Measurements from ENCODE around the gene CYP39A1.

Gene CYP39A1

DNA sequence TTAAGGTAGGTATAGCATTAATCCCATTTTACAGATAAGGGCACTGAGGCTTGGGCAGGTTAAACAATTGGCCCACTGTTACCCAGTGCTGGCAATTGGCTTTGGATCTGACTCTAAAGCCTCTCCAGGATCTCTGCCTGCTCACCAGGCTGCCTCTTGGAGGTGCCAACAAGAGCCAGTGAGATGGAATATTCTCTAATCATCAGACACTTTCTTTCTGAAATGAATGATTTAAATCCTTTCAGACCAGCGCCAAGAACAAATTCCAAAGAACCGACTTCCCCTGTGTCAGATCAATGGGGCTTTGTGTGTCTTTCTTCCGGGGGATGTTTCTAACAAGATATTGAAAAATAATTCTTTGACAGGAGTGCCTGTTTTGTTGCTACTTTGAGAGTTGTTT lies 23.6 kb downstream of the CYP39A1 start:
- H3K4me3 Mint-ChIP-seq: no peak overlapping the region
- H3K27me3 Mint-ChIP-seq: no peaks in the 10 kb centered on the region
- no peak overlapping the region for H3K27ac Mint-ChIP-seq
- peaks cover 6% of the 10 kb centered on the region for H3K4me1 Mint-ChIP-seq
- ATAC-seq (no peak), DNase-seq (no peak)
- no peaks in the 10 kb centered on the region for H3K9me3 Mint-ChIP-seq

DNA sequence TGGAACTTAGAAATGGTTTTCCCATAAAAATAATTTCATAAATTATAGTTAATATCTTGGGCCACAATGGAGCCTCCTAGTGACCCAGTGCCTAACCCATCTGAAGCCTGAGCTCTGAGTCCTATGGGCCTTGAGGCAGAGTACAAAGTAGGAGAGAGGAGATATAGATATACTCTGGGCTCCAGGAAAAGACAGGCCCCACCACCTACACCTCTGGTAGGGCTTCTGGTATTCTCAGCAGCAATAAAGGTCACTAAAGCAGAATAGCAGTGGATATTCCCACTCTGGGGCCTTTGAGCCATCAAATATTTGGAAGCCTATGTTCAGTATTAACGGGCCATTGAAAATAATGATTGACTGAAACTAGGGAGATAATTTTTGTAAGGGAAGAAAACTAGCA lies 24.1 kb downstream of the CYP39A1 start:
- DNase-seq: no peak
- H3K4me1 Mint-ChIP-seq: peaks cover 6% of the 10 kb centered on the region

DNA sequence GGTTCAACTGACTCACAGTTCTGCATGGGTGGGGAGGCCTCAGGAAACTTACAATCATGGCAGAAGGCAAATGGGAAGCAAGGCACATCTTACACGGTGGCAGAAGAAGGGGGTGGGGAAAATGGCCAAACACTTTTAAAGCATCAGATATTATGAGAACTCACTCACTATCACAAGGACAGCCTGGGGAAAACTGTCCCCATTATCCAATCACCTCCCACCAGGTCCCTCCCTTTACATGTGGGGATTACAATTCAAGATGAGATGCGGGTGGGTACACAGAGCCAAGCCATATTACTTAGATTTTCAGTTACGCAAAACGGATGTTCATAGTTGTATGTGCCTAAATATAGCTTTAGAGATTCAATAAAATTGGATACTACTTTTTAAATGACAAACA lies 25.6 kb downstream of the CYP39A1 start:
- no peaks in the 10 kb centered on the region for H3K9me3 Mint-ChIP-seq
- DNase-seq: no peak
- no peak overlapping the region for H3K27ac Mint-ChIP-seq
- H3K27me3 Mint-ChIP-seq: peaks cover 16% of the 10 kb centered on the region
- H3K4me1 Mint-ChIP-seq: peaks cover 6% of the 10 kb centered on the region
- no peak for ATAC-seq
- H3K4me3 Mint-ChIP-seq: no peak overlapping the region

More for the DNA sequence above, 24.1 kb downstream of the CYP39A1 start:
- H3K4me3 Mint-ChIP-seq: no peak overlapping the region
- no peak for ATAC-seq
- H3K27me3 Mint-ChIP-seq: peaks cover 2% of the 10 kb centered on the region
- H3K9me3 Mint-ChIP-seq: no peaks in the 10 kb centered on the region
- peak overlapping the region in 1 of 2 donors; percentile 7 for H3K27ac Mint-ChIP-seq

DNA sequence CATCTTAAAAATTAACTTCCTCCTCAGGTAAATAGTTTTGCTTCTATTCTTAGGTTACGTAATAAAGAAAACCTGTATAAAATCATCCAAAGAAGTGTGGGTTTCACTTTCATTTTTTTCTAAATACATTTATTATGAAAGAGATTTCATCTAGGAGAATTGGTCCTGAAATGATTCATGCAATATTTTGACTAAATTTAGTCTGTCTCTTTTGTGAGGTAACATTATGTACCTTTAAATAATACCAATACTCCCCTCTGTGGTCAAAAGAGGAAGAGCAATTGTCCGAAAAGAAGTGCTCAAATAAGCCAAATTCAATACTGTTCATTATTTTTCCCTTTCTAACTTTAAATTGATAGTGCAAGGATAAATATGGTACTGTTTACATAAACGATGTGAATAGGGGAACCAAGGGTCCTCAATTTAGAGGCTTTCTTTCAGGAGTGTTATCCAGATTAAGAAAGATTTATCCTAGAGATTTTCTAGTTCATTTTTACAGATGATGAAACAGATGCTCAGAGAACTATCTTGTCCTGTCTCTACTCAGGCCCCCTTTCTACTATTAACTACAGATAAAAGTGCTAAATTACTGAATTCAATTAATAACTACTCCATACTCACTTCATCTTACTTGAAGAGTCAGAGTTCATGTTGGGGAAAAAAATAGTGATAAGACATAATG lies 26.2 kb downstream of the CYP39A1 start:
- H3K27me3 Mint-ChIP-seq: peaks cover 16% of the 10 kb centered on the region
- peak overlapping the region; percentile 26 to 56 for H3K4me3 Mint-ChIP-seq
- H3K4me1 Mint-ChIP-seq: peaks cover 6% of the 10 kb centered on the region
- no peak for DNase-seq
- H3K27ac Mint-ChIP-seq: peak overlapping the region in 1 of 2 donors; percentile 31
- no peaks in the 10 kb centered on the region for H3K9me3 Mint-ChIP-seq
- peak; percentile 83 for ATAC-seq

DNA sequence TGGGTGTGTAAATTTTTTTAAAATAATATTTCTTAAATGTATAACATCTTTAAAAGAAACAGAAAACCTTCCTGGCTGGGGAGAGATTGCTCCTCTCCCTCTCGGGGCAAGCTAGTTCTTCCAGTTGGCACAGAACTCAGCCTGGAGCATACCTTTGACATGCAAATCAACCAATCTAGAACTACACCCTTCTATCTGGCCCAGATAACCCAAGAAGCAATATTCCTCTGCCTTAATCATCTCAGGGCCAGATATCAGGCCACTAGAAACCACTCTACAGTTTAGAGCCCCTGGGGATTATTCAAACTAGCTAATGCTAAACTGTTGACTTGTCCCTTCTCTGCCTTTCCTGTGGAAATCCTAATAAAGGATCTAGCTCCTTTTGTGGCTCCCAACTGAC lies 33.9 kb downstream of the CYP39A1 start:
- Mint-ChIP-seq H3K27me3 (peaks cover 35% of the 10 kb centered on the region), H3K27ac (no peak overlapping the region), H3K9me3 (no peaks in the 10 kb centered on the region), H3K4me1 (no peaks in the 10 kb centered on the region), H3K4me3 (no peak overlapping the region)
- DNase-seq (no peak), ATAC-seq (no peak)

DNA sequence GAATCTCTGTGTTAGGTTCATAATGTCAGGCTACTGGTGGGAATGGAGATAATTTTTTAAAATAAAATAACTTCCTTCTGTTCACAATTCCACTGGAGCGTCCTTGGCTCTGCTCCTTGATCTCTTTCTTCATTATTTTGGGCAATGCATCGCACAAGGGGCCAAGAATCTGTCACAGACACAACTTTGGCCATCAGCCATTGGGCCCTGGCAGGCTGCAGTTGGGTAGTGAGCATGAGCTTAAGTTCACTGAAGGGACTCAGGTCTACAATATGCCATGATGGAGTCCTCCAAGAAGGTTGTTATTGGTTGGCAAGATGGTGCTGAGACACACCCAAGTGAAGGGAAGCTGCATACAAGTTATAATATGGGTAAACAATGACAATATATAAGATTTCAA lies 40.0 kb downstream of the CYP39A1 start:
- Mint-ChIP-seq H3K27me3 (peaks cover 40% of the 10 kb centered on the region), H3K9me3 (no peaks in the 10 kb centered on the region), H3K4me3 (no peak overlapping the region), H3K4me1 (no peaks in the 10 kb centered on the region), H3K27ac (no peak overlapping the region)
- ATAC-seq (no peak), DNase-seq (no peak)

DNA sequence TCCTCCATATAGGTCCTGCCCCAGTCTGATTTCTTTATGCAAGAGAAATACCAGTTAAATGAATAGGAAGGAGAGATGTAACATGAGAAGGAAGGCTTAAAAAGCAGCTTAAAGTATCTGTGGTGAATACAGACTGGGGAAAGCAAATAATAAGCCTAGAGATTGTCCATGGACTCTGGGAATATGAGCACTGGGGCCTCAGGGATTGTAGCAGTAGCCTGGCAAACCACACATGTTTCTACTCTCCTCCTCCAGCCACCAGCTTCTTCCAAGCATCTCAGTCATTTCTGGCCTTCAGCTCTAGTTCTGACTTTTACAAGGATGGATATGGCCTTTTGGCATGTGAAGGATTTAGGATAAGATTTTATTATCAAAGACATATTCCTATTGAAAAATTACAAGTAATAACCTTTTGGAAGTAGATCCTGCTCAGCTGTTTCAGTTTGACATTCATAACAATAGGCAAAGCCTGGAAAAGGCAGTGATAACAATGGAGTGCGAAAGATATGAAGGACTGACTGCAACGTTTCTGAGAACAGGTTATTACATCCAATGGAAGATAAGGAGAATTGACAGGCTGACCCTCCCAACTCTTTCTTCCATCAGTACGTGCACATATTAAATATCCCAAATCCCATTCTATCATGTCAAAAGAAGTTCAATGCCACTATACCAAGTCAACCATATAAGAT lies 41.6 kb downstream of the CYP39A1 start:
- Mint-ChIP-seq H3K9me3 (no peaks in the 10 kb centered on the region), H3K27ac (no peak overlapping the region), H3K4me1 (no peaks in the 10 kb centered on the region), H3K4me3 (no peak overlapping the region), H3K27me3 (peaks cover 30% of the 10 kb centered on the region)
- no peak for ATAC-seq
- DNase-seq: no peak

DNA sequence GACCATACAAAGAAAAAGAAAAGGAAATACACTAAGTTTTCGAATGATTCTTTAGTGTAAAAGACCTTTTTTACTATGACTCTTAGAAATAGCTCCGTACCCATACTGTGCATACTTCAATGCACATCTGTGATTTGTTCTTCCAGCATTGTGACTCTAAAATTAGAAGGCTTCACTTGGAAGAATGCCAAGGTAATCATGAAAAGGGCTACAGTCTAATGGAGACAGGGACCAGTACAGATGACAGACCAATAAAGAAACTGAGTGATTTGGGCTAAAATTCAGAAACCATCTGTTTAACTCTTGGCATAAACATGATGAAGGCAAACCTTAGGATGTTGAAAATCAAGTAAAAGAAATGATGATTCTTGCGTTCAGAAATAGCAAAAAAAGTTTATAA lies 46.3 kb downstream of the CYP39A1 start:
- no peak for ATAC-seq
- H3K27ac Mint-ChIP-seq: no peak overlapping the region
- no peaks in the 10 kb centered on the region for H3K9me3 Mint-ChIP-seq
- H3K4me1 Mint-ChIP-seq: no peaks in the 10 kb centered on the region
- peaks cover 30% of the 10 kb centered on the region for H3K27me3 Mint-ChIP-seq
- no peak overlapping the region for H3K4me3 Mint-ChIP-seq
- no peak for DNase-seq

DNA sequence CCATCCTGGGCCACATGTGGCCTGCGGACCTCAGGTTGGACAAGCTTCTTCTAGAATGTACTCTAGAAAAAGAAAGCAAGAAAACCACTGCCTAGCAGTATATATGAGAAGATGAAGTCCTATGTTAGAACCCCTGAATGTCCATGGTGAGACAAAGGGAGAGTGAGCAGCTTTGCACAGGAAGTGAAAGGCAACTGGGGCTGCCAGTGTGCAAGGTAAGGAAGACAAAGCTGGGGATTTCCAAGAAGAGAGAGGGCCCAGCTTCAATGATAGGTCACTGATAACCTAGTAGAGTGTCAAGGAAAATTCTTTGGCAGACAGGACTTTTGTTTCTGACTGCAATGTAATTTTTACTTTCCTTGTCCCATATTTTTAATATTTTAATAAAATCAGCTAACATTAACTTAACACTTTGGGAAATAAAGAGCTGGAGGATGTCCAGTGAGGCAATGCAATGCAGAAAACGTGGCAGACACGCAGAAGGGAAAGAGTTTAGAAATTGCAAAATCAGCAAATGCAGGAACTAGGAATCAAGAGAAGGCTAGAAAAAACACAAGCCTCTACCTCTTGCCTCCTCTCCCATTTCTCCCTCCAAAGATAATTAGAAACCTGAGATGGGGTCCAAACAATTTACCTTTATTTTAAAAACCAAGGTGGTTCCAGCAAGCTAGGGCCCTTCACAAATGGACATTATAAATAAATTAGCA lies 47.4 kb downstream of the CYP39A1 start:
- H3K27ac Mint-ChIP-seq: no peak overlapping the region
- peaks cover 30% of the 10 kb centered on the region for H3K27me3 Mint-ChIP-seq
- H3K9me3 Mint-ChIP-seq: no peaks in the 10 kb centered on the region
- no peak overlapping the region for H3K4me3 Mint-ChIP-seq
- DNase-seq (no peak), ATAC-seq (no peak)
- H3K4me1 Mint-ChIP-seq: no peaks in the 10 kb centered on the region

DNA sequence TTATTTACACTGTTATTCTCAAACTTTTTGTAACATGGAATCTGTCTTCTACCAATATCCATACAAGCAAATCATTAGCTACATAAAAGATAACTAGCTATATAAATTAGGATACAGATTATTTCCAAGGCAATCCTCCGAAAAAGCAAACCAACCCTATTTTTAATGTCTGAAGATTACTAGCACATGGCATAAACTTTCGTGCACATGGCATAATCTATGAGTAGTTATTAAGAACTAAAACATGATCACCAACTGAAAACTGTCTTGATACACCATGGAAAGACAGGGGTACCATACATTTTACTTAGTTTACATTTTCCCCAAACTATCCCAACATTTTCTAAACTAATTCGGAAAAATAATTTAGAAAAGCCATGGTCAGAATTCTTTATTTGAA lies 54.4 kb downstream of the CYP39A1 start:
- H3K4me1 Mint-ChIP-seq: no peaks in the 10 kb centered on the region
- H3K27ac Mint-ChIP-seq: no peak overlapping the region
- no peak for DNase-seq
- ATAC-seq: no peak
- H3K9me3 Mint-ChIP-seq: no peaks in the 10 kb centered on the region
- no peak overlapping the region for H3K4me3 Mint-ChIP-seq
- H3K27me3 Mint-ChIP-seq: peaks cover 44% of the 10 kb centered on the region

DNA sequence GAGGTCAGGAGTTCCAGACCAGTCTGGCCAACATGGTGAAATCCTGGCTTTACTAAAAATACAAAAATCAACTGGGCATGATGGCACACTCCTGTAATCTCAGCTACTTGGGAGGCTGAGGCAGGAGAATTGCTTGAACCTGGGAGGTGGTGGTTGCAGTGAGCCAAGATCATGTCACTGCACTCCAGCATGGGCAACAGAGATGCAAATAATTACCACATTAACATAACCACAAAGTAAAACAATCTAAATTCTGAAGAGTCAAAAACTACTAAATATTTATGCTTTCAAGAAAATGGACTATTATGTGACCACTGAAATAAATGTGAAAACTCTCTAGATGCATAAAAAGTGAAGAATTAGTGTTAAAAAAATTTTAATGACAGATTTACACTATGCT lies 59.9 kb downstream of the CYP39A1 start:
- H3K27me3 Mint-ChIP-seq: peaks cover 34% of the 10 kb centered on the region
- DNase-seq: no peak
- no peak overlapping the region for H3K4me3 Mint-ChIP-seq
- no peak for ATAC-seq
- H3K4me1 Mint-ChIP-seq: no peaks in the 10 kb centered on the region
- H3K27ac Mint-ChIP-seq: no peak overlapping the region
- no peaks in the 10 kb centered on the region for H3K9me3 Mint-ChIP-seq

DNA sequence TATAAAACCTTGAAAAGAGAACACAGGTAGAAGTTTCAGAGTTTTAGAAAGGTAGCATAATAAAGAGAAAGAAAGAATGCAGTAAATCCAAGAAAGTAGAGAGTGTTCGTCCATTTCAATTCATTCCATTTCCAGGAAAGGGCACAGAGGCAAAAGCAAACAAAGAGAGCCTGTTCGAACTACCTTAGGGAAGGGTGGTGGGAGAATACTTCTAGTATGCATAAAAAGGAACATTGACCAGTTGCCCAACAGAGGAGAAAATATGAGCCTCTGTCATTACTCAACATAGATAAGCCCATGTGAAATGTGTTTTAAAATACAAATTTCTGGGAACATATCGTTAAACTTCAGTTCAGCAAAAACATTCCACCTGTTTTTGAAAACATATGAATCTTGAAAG lies 60.6 kb downstream of the CYP39A1 start:
- Mint-ChIP-seq H3K27ac (no peak overlapping the region), H3K27me3 (peaks cover 34% of the 10 kb centered on the region), H3K4me3 (no peak overlapping the region), H3K9me3 (no peaks in the 10 kb centered on the region), H3K4me1 (no peaks in the 10 kb centered on the region)
- no peak for ATAC-seq
- no peak for DNase-seq

DNA sequence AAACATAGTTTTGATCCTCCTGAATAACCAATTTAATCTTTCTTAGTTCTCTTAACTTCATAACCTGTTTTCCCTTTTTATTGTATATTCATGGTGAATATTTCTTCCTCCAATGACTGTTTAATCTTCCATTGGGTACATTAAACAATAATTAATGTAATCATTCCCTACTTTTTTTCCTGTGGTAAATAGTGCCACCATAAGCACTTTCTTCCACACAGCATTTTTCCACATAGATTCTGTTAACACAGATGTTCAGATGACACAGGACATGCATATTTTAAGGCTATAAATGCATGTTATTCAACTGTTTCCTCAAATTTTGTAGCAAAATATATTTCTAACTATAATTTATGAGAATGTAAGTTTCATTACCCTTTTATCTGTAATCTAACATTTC lies 61.9 kb downstream of the CYP39A1 start:
- Mint-ChIP-seq H3K4me1 (no peaks in the 10 kb centered on the region), H3K9me3 (no peaks in the 10 kb centered on the region), H3K4me3 (no peak overlapping the region), H3K27ac (no peak overlapping the region), H3K27me3 (peaks cover 38% of the 10 kb centered on the region)
- DNase-seq: no peak
- ATAC-seq: no peak

DNA sequence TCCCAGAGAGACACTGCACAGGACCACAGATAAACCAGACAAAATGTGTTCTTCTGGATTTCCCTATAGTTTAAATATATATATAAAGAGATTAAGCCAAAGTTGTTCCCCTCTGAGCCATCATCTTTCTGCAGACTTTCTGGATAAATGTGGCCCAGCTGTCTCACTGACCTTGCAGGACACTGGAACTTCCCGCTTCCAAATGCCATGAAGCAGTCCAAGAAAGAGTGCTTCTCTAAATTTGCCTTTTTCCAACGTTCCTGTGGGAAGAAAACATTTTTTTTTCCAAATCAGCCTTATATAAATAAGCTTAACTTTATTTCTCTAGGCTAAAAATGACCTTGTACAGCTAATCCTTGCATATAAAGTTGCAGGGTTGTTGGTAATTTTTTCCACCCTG lies 65.7 kb downstream of the CYP39A1 start:
- Mint-ChIP-seq H3K4me3 (no peak overlapping the region), H3K4me1 (no peaks in the 10 kb centered on the region), H3K27me3 (peaks cover 26% of the 10 kb centered on the region), H3K27ac (no peak overlapping the region), H3K9me3 (no peaks in the 10 kb centered on the region)
- ATAC-seq (no peak), DNase-seq (no peak)

DNA sequence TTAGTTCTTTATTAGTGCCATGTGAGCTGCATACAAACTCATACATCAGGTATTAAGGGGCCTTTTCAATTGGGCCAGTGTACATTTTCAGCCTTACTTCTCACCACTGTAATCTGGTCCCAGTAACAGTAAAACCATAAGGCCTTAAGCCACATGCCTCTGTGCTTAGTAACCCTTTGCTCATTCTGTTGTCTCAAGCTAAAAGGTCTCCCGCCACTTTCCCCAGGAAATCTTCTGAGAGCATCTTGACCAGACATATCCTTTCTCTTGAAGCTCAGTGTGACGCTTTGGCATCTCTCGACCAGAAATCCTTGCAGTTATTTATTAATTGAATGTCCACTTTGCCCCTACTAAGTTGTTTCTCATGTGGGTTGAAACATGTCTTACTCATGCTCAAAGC lies 68.0 kb downstream of the CYP39A1 start:
- no peak for ATAC-seq
- DNase-seq: no peak
- Mint-ChIP-seq H3K4me1 (no peaks in the 10 kb centered on the region), H3K27me3 (peaks cover 19% of the 10 kb centered on the region), H3K4me3 (no peak overlapping the region), H3K9me3 (no peaks in the 10 kb centered on the region), H3K27ac (no peak overlapping the region)

DNA sequence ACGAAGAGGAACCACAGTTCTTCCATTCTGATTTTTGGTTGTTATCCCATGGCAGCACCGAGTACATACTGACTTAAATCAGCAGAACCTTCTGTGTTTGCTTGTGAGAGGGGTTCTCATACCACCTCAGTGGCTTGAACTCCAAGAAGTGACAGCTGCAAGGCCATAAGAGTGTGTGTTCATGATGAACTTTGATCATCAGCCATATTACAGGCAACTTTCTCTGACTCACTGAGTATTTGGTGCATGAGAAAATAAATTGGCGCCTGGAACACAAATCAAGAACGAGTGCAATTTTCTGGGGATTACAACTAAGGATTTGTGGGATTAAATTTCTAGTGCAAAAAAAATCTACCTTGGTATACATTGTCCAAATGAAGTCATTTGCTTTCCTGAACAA lies 68.9 kb downstream of the CYP39A1 start:
- H3K27ac Mint-ChIP-seq: no peak overlapping the region
- H3K9me3 Mint-ChIP-seq: no peaks in the 10 kb centered on the region
- ATAC-seq (no peak), DNase-seq (no peak)
- no peaks in the 10 kb centered on the region for H3K4me1 Mint-ChIP-seq
- peaks cover 19% of the 10 kb centered on the region for H3K27me3 Mint-ChIP-seq
- H3K4me3 Mint-ChIP-seq: no peak overlapping the region
